ENCODE measurements around the gene SH3RF3. TPM values are rescaled to one million over a fixed set of nuclear protein-coding genes. Genes with fewer than 3 reads are reported as not detected.

SH3RF3 gene
- total RNA-seq, 4 donors from 2014 or later, result 2.8 to 5.7 (median 3.0) TPM

- peak in 1 of 2 donors; percentile 22 for ATAC-seq
- Histone ChIP-seq H3K9me3 (no peaks in the 10 kb centered on the region), H3K4me1 (peaks cover 35 to 39% of the 10 kb centered on the region in 2 donors), H3K4me3 (no peak overlapping the region), H3K36me3 (no peaks in the 10 kb centered on the region), H3K27me3 (no peaks in the 10 kb centered on the region), H3K27ac (peak overlapping the region; percentile 66 to 71 (median 68))
- no peak for DNase-seq
- in situ Hi-C loops (cut with MboI; ENCODE audit: low sequenced_read_pairs in 4 of 4) (no loop called here), intact Hi-C loops (cut with DNase I; ENCODE audit: low total_unique reads) (no loop called here)
- no peak for TF ChIP-seq CTCF (IDR thresholded peaks at IDR 0.05 in 4 of 5, conservative IDR thresholded peaks at IDR 0.05 in 1 of 5)
- TF ChIP-seq POLR2A (IDR thresholded peaks at IDR 0.05), result no peak
These were observed 67.3 kb downstream of the SH3RF3 start for GRCh38 chr2:109196081-109196875.

GRCh38 chr2:109197491-109198418 lies 68.8 kb downstream of the SH3RF3 start:
- Histone ChIP-seq H3K36me3 (no peaks in the 10 kb centered on the region), H3K9me3 (no peaks in the 10 kb centered on the region), H3K27me3 (no peaks in the 10 kb centered on the region), H3K4me1 (peaks cover 35 to 44% of the 10 kb centered on the region in 2 donors), H3K4me3 (no peak overlapping the region), H3K27ac (no peak overlapping the region)
- TF ChIP-seq CTCF (IDR thresholded peaks at IDR 0.05 in 4 of 5, conservative IDR thresholded peaks at IDR 0.05 in 1 of 5) (no peak), POLR2A (IDR thresholded peaks at IDR 0.05) (no peak)
- no peak for DNase-seq
- in situ Hi-C loops (cut with MboI; ENCODE audit: low sequenced_read_pairs in 4 of 4), result no loop called here
- intact Hi-C loops (cut with DNase I; ENCODE audit: low total_unique reads), result no loop called here
- no peak for ATAC-seq

GRCh38 chr2:109199790-109200189 lies 70.8 kb downstream of the SH3RF3 start:
- Histone ChIP-seq H3K36me3 (no peaks in the 10 kb centered on the region), H3K4me3 (no peak overlapping the region), H3K4me1 (peaks cover 23 to 29% of the 10 kb centered on the region in 2 donors), H3K27ac (no peak overlapping the region), H3K9me3 (no peaks in the 10 kb centered on the region), H3K27me3 (no peaks in the 10 kb centered on the region)
- intact Hi-C loops (cut with DNase I; ENCODE audit: low total_unique reads) (no loop called here), in situ Hi-C loops (cut with MboI; ENCODE audit: low sequenced_read_pairs in 4 of 4) (no loop called here)
- DNase-seq, result no peak
- no peak for TF ChIP-seq CTCF (IDR thresholded peaks at IDR 0.05 in 4 of 5, conservative IDR thresholded peaks at IDR 0.05 in 1 of 5)
- TF ChIP-seq POLR2A (IDR thresholded peaks at IDR 0.05), result no peak
- no peak for ATAC-seq

- H3K4me1 ChIP-seq, result peaks cover 12 to 18% of the 10 kb centered on the region in 2 donors
- DNase-seq (no peak), ATAC-seq (peak in 1 of 2 donors; percentile 28)
- no peak overlapping the region for H3K27ac ChIP-seq
- H3K27me3 ChIP-seq, result no peaks in the 10 kb centered on the region
- in situ Hi-C loops (cut with MboI; ENCODE audit: low sequenced_read_pairs in 4 of 4), result no loop called here
- intact Hi-C loops (cut with DNase I; ENCODE audit: low total_unique reads), result no loop called here
- H3K36me3 ChIP-seq, result no peaks in the 10 kb centered on the region
- TF ChIP-seq CTCF (IDR thresholded peaks at IDR 0.05 in 4 of 5, conservative IDR thresholded peaks at IDR 0.05 in 1 of 5) (no peak), POLR2A (IDR thresholded peaks at IDR 0.05) (no peak)
- no peak overlapping the region for H3K4me3 ChIP-seq
- no peaks in the 10 kb centered on the region for H3K9me3 ChIP-seq
These were observed 71.8 kb downstream of the SH3RF3 start for GRCh38 chr2:109200616-109201464.
